ENCODE data around the gene TRMT1L.
A peak's percentile ranks its signal among the peaks of the same experiment; 100 is the strongest.
"Not testable (repeated sequence)": the region's sequence is repeated elsewhere in the genome, so short reads cannot be mapped to it uniquely, and the experiment has no call there.

TRMT1L gene

GRCh38 chr1:185156854-185157598 lies at the start of gene TRMT1L, which contains the start of gene SWT1:
Gene TRMT1L, minus strand, starts transcription at chr1:185156953. Its CDS starts 241 bp downstream, at chr1:185156712.
Gene SWT1, plus strand, starts transcription at chr1:185157167. Its CDS starts 3,675 bp downstream, at chr1:185160842.
- peak; percentile 95 for DNase-seq (ENCODE audit: low read depth)

- DNase-seq (ENCODE audit: low read depth), result no peak
Observed at GRCh38 chr1:185200889-185201288, 44.1 kb upstream of the TRMT1L start.

- not testable (repeated sequence) for DNase-seq (ENCODE audit: low read depth)
Observed at GRCh38 chr1:185198712-185199111, 42.0 kb upstream of the TRMT1L start.

GRCh38 chr1:185193756-185194155 lies 37.0 kb upstream of the TRMT1L start:
- DNase-seq (ENCODE audit: low read depth), result no peak

- DNase-seq (ENCODE audit: low read depth), result peak; percentile 23
Observed at GRCh38 chr1:185170291-185170848, 13.6 kb upstream of the TRMT1L start.

GRCh38 chr1:185166106-185166505 lies 9.4 kb upstream of the TRMT1L start:
- DNase-seq (ENCODE audit: low read depth), result no peak

- DNase-seq (ENCODE audit: low read depth), result no peak
Observed at GRCh38 chr1:185162491-185162890, 5.7 kb upstream of the TRMT1L start.

- DNase-seq (ENCODE audit: low read depth), result no peak
Observed at GRCh38 chr1:185159966-185160365, 3.2 kb upstream of the TRMT1L start.

GRCh38 chr1:185158800-185159199 lies 2.0 kb upstream of the TRMT1L start:
- no peak for DNase-seq (ENCODE audit: low read depth)

GRCh38 chr1:185157599-185158412 lies 1.1 kb upstream of the TRMT1L start:
- DNase-seq (ENCODE audit: low read depth), result no peak

- no peak for DNase-seq (ENCODE audit: low read depth)
Observed at GRCh38 chr1:185156288-185156853, 382 bp downstream of the TRMT1L start.

- DNase-seq (ENCODE audit: low read depth), result no peak
Observed at GRCh38 chr1:185155600-185156287, 1.0 kb downstream of the TRMT1L start.

GRCh38 chr1:185154912-185155513 lies 1.7 kb downstream of the TRMT1L start:
- DNase-seq (ENCODE audit: low read depth), result no peak

GRCh38 chr1:185152187-185152767 lies 4.5 kb downstream of the TRMT1L start:
- no peak for DNase-seq (ENCODE audit: low read depth)

GRCh38 chr1:185151215-185151614 lies 5.5 kb downstream of the TRMT1L start:
- no peak for DNase-seq (ENCODE audit: low read depth)

- no peak for DNase-seq (ENCODE audit: low read depth)
Observed at GRCh38 chr1:185144233-185144632, 12.5 kb downstream of the TRMT1L start.

GRCh38 chr1:185139246-185139645 lies 17.5 kb downstream of the TRMT1L start:
- DNase-seq (ENCODE audit: low read depth), result no peak

GRCh38 chr1:185137896-185138545 lies 18.7 kb downstream of the TRMT1L start:
- no peak for DNase-seq (ENCODE audit: low read depth)

- no peak for DNase-seq (ENCODE audit: low read depth)
Observed at GRCh38 chr1:185132534-185132933, 24.2 kb downstream of the TRMT1L start.

GRCh38 chr1:185129708-185130107 lies 27.0 kb downstream of the TRMT1L start:
- no peak for DNase-seq (ENCODE audit: low read depth)

GRCh38 chr1:185112356-185112755 lies 44.4 kb downstream of the TRMT1L start:
- DNase-seq (ENCODE audit: low read depth), result no peak
